HG03520 (cell line): Measurements from ENCODE around the gene GNRH2.
"Not testable (repeated sequence)": the region's sequence is repeated elsewhere in the genome, so short reads cannot be mapped to it uniquely, and the experiment has no call there.

ENCODE experiments used
- ATAC-seq: cut with Tn5 transposase; IDR thresholded peaks from one replicate; pipeline ENCODE4 v1.9.1; 2021; ENCODE audit warnings: mild to moderate bottlenecking, moderate library complexity; ENCODE audit not compliant: unreplicated experiment

The GNRH2 gene

GRCh38 chr20:3043322-3043721 is at the start of gene GNRH2:
Gene GNRH2, plus strand, starts transcription at chr20:3043622. Its CDS starts 793 bp downstream, at chr20:3044415.
- no peak for ATAC-seq

GRCh38 chr20:2995796-2996195 is 47.6 kb upstream of the GNRH2 start:
- no peak for ATAC-seq

GRCh38 chr20:2998728-2999127 is 44.7 kb upstream of the GNRH2 start:
- no peak for ATAC-seq

- ATAC-seq = no peak
These were observed 42.4 kb upstream of the GNRH2 start for GRCh38 chr20:3000852-3001523.

- ATAC-seq = no peak
These were observed 40.0 kb upstream of the GNRH2 start for GRCh38 chr20:3003416-3003815.

- no peak for ATAC-seq
These were observed 32.3 kb upstream of the GNRH2 start for GRCh38 chr20:3010985-3011723.

- no peak for ATAC-seq
These were observed 31.7 kb upstream of the GNRH2 start for GRCh38 chr20:3011752-3012151.

GRCh38 chr20:3013771-3014170 is 29.7 kb upstream of the GNRH2 start:
- ATAC-seq = no peak

GRCh38 chr20:3014179-3014578 is 29.2 kb upstream of the GNRH2 start:
- no peak for ATAC-seq

- ATAC-seq = no peak
These were observed 28.8 kb upstream of the GNRH2 start for GRCh38 chr20:3014662-3015061.

- ATAC-seq = not testable (repeated sequence)
These were observed 28.1 kb upstream of the GNRH2 start for GRCh38 chr20:3015302-3015701.

- no peak for ATAC-seq
These were observed 22.1 kb upstream of the GNRH2 start for GRCh38 chr20:3021327-3021726.

- ATAC-seq = no peak
These were observed 21.6 kb upstream of the GNRH2 start for GRCh38 chr20:3021777-3022176.

GRCh38 chr20:3022559-3023490 is 20.6 kb upstream of the GNRH2 start:
- ATAC-seq = not testable (repeated sequence)

GRCh38 chr20:3027987-3028386 is 15.4 kb upstream of the GNRH2 start:
- ATAC-seq = no peak

GRCh38 chr20:3031524-3032147 is 11.8 kb upstream of the GNRH2 start:
- no peak for ATAC-seq

- ATAC-seq = no peak
These were observed 10.8 kb upstream of the GNRH2 start for GRCh38 chr20:3032624-3033023.

- ATAC-seq = no peak
These were observed 5.8 kb upstream of the GNRH2 start for GRCh38 chr20:3037654-3038053.

- no peak for ATAC-seq
These were observed 5.0 kb upstream of the GNRH2 start for GRCh38 chr20:3038454-3038853.

GRCh38 chr20:3039426-3039825 is 4.0 kb upstream of the GNRH2 start:
- no peak for ATAC-seq

GRCh38 chr20:3040086-3040485 is 3.3 kb upstream of the GNRH2 start:
- ATAC-seq = no peak
